GM19193 (cell line): ENCODE measurements around the gene C7orf25.
A peak's percentile ranks its signal among the peaks of the same experiment; 100 is the strongest.

ENCODE experiments used
- POLR2A ChIP-seq: IDR thresholded peaks from 4 replicates; pipeline ENCODE4 v1.6.1; 2011; ENCODE audit not compliant: insufficient read depth, insufficient read length; ENCODE audit errors: extremely low read depth

C7orf25 gene

DNA sequence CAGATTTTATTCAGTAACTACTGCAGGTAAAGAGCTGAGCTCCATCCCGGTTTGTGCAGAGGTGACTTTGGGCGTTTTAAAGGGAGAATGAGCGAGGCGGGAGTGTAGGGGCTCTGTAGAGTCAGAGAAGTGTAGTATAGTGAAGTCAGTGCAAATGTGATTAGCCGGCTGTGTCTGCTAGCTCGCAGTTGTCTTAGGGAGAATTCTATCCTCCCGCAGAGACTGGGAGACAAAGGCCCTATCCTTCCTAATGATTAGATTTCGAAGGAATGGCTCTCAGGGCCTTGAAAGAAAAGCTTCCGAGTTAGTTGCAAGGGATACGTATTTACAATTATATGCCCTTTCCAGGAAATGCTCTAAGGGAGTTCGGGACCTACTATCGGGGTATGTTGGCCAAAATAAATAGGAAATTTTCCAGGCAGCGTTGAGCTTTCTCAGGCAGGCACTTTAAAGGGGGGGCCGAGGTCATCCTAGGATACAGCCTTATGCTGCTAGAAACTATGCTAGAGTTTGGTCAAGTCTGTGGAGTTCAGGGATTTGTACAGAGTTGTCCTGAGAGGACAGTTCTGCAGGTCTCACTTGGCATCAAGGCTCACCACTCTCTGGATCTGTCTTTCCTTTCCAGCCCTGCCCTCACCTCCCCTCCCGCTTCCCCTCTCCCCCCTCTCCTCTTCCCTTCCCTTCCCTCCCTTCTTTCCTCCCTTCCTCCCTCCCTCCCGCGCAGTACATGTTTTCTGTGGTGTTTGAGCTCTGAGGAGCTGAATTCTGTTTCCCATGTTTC is 21.1 kb upstream of the C7orf25 start:
- no peak for TF ChIP-seq POLR2A

DNA sequence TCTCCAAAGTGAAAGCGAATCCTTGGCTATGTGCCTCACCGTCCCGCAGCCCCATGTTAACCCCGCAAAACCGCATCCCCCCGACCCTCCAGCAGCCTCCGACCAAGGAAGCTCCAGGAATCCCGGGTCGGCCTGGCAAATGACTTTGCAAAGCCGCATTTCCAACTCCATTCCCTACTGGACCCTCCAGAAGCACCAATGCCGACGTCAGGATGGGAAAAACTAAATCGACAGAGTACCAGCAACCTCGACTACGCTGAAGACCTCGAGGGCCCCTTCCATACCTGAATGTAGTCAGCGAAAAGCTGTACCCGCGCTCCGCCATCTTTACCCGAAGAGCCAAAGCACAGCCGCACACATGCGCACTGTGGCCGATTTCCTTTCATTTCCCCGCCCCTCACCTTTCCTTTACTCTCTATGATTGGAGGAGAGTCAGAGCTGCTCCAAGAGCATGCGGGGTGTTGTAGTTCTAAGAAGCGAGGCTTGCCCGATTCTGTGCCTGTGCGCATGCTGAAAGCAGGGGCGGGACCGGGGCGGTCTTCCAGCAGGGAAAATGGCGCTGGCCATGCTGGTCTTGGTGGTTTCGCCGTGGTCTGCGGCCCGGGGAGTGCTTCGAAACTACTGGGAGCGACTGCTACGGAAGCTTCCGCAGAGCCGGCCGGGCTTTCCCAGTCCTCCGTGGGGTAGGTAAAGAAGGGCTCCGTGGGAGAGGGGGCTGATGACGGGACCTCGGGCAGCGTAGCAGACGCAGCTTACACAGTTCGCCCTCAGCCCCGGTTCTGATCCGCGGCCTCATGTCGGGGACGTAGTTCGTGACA is 20.2 kb upstream of the C7orf25 start, which contains the start of the genes MRPL32 and PSMA2:
Gene MRPL32 (plus strand): TSS at position 543 of the 818 bp plus-strand sequence. CDS start 11 bp downstream, at position 554.
Gene PSMA2 (minus strand): TSS at position 341 of the 818 bp plus-strand sequence. CDS start 16 bp downstream, at position 325.
- peak; percentile 94 for TF ChIP-seq POLR2A

DNA sequence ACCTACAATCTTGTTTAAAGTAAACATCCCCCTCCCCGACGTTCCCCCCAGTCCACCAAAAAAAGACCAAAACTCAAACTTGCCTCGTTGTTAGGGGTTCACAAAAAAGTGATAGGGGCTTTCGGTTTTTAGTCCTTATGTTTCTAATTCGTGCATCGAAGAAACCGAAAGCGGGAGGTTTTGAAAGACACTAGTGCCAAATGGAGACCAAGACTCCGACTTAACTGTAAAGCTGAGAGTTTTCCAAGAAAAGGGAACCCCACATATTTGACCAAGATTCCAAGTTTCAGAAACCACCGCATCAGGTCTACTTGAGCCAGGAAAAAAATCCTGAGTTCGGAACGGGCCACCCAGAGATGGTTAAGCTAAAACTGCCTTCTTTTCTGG is 19.6 kb upstream of the C7orf25 start:
- TF ChIP-seq POLR2A: no peak

DNA sequence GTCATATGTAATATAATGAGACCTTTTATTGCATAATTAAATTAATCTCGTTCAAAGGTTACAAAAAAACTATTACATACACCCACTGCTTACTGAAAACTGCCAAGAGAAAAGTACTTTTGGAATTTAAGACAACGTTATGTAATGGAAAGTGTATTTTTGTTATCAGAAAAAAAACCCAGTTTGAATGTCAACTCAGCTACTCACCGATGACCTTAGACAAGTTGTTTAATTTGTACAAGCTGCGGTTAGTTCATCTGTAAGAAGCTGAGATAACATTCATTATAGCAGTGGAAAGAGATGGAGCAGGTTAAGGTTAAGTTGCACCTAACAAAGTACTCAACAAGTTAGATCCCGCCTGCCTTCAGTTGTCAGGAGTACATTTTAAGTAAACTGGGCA is 19.0 kb upstream of the C7orf25 start:
- no peak for TF ChIP-seq POLR2A

DNA sequence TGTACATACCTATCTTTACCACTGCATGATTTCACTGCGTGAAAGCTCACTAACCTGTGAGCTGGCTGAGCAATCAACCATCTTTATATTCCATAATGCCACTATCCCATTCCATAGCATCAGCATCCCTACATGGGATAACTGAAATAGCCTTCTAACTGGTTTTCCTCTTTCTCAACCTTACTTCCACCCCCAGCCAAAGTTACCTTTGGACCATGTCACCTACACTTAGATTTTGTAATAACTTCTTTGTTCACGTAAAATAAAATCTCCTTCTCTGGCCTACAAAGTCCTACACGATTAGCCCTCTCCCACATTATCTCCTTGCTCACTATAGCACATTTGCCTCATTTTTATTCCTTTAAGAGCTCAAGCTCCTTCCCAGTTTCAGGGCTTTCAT is 17.6 kb upstream of the C7orf25 start:
- TF ChIP-seq POLR2A: no peak

DNA sequence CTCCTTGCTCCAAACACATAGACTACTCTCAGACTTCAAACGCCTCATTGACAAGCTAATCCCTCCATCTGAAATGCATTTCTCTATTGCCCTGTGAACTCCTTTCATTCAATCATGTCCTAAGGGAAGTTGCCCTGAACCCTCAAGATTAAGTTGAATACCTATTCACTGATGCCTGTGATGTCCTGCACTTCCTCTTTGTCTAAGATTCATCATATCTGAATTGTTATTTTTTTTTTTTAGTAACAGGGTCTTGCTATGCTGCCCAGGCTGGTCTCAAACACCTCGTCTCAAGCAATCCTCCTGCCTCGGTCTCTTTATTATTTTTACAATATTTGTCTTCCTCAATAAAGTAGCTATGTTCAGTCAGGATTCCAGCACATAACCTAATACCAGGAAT is 16.9 kb upstream of the C7orf25 start:
- TF ChIP-seq POLR2A: no peak

DNA sequence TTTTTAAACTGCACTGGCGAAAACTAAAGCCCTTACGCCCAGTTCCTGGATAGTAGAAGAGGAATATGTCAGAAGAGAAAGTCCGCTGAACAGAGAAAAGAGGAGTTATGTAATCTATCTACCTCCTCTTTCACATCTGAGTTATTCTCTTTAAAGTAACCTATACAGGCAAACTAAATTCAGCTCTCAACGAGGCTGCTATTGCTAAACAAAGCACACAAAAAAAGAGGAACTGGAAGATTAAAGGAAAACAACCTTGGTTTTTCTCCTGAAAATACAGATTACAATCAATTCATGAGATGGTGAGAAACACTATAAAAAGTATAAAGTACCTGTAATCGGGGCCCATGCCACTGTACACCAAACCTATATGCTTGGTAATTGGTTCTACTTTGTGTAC is 14.3 kb upstream of the C7orf25 start:
- no peak for TF ChIP-seq POLR2A

DNA sequence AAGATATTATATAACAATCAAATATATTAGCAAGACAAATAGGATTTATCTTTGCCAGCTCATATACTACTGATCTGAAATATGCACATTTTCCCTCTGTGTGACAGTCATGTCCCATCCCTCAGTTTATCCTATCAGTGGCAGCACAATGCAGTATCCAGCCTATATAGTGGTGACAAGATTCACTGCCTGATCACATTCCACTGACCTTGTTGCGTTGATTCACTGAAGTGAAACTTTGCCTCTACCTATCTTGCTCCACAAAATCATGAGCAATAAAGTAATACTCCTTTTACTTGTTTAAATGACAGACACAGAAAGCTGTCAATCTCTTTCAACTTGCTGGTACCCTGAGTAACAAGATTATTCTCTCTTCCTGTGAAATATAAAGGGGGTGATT is 13.8 kb upstream of the C7orf25 start:
- no peak for TF ChIP-seq POLR2A

DNA sequence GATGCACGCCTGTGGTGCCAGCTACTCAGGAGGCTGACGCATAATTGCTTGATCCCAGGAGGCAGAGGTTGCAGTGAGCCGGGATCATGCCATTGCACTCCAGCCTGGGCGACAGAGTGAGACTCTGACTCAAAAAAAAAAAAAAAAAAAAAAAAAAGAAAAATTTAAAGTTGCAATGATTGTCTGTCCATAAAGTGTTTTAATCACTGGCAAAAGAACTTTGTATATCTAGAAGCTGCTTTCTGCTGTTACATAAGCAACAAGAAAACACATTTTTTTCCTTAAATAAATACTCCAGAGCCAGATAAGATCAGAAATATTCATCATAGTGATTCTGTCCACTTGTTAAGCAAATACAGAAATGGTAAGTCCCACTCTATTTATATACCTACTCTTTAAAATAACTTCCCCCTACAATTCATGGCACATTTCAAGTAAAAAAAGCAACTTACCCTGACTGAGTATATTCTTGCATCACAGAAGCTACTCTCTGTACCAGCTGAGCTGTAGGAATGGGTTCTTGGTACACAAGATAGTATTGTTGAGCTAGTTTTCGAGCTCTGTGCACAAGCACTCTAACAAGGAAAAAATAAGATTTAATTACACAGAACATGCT is 12.5 kb upstream of the C7orf25 start:
- no peak for TF ChIP-seq POLR2A

DNA sequence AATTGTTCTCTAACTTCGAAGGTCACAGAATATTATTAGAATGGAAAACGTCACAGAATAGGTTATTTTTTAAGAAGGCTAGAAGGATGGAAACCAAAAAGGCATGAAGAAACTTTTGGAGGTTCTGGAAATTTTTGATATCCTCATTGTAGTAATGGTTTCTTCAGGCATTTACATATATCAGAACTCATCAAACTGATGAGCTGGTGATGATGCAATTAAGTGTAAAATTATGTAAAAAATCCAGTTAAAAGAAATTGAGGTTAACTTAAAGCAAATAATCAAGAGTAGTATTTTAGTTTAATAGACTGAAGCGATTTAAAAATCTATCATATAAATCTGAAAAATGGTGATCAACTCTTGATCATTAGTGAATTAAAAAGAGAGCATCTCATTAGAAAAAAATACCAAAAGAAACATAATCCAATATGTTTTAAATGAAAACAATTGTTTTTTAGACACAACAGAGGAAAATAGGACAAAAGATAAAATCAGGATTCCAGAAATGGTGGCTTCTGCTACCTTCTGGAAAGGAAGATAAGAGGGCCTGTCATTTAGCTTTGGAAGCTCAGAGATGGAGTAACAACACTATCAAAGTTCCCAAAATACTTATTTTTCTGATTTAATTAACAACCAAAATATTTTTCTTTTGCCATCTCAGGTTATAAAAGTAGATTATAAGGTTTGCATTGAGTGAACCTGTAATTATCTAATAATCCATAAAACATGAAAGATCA is 10.3 kb upstream of the C7orf25 start:
- TF ChIP-seq POLR2A: no peak

DNA sequence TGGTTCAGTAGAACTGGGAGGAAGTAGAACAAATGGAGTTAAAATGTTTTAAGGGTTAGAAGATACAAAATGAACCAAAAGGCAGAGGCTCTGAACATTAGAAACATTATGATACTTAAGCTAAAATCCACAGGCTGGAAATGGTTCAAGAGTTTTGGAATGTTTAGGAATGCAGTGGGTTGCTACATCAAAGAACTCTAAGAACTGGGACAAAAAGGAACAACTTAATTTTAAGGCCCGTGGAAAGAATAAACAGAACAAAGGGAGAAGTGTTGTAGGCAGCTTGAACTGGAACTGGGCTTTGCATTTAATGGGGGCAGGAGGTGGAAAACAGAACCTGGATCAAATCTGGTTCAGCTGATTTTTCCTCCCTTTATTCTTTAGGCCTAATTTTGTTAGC is 3.5 kb upstream of the C7orf25 start:
- no peak for TF ChIP-seq POLR2A

DNA sequence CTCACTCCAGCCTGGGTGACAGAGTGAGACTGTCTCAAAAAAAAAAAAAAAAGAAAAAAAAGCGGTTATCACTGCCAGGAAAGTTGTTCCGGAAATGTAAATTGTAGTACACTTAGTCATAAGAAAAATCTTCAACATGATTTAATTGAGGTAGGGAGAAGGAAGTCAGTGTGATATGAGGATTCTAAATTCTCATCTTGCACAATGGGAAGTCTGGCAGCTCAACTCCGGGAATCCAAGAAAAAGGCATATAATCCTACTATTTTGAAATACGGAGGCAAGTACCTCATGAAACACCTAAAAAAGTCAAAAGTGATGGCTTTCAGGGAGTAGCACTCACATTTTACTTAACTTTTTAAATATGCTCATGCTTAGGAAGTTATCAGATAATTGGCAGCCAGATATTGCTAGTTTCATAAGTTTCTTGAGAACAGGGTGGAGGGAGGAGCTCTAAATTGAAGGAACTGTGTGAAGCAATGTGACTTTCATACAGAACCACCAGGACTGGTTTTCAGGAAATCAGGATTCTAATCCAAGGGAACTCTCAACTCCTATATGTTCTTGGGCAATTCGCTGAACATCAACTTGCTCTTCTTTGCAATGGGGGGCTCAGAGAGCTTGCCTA is 2.7 kb upstream of the C7orf25 start:
- TF ChIP-seq POLR2A: no peak

DNA sequence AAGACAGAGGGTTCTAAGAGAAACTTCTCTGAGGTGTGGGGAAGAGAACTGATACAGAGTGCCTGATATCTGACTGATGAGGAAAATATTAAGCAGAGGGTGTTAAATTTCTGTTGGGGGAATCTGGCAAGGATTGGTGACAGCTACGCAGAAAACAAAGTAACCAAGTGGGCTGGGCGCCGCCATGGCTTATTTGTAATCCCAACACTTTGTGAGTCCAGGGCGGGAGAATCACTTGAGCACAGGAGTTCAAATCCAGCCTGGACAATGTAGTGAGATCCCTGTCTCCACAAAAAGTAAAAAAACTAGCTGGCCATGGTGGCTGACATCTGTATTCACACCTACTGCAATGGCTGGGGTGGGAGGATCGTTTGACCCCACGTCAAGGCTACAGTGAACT is 2.1 kb upstream of the C7orf25 start:
- no peak for TF ChIP-seq POLR2A

DNA sequence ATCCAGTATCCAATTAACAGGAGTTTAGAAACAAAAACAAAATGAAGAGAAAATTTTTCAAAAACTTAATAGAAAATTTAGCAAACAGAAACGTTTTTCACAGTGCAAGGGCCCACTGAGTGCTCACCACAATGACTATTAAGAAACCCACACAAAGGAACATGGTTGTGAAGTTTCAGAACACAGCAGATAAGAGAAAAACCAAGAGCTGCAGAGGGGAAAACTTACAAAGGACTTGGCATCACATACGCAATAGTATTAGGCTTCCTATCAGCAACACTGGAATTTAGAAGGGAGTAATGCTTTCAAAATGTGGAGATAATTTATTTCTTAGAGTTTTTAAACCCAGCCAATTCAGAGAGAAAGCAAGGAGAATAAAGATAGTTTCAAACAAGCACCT is 1.7 kb upstream of the C7orf25 start:
- TF ChIP-seq POLR2A: no peak
